Stomach (tissue), 9 donors: Measurements from ENCODE around the gene MTCL1. TPM values are rescaled to one million over a fixed set of nuclear protein-coding genes. Genes with fewer than 3 reads are reported as not detected.
A peak's percentile ranks its signal among the peaks of the same experiment; 100 is the strongest.

Experiments used
- DNase-seq, 2 donors: peaks; one replicate each; pipeline versions ENCODE4 v3.0.0 to v3.0.0-alpha.2; 2013 to 2019
- H3K27ac ChIP-seq, 5 donors: fragments of 200-600 bp in 4 of 5; sonication (generic) in 4 of 5; one replicate each; pipeline ENCODE4 v1.5.1; 2013 to 2019; ENCODE audit warnings: mild to moderate bottlenecking in 1 of 5, moderate library complexity in 1 of 5
- H3K27me3 ChIP-seq, 3 donors: fragments of 200-600 bp; sonication (generic); one replicate each; pipeline ENCODE4 v1.5.1; 2017 to 2019; ENCODE audit warnings: mixed run types in 1 of 3
- H3K36me3 ChIP-seq, 4 donors: fragments of 200-600 bp; sonication (generic); 1 replicate in 3 of 4; 2 replicates in 1 of 4; pipeline ENCODE4 v1.5.1; 2016 to 2019
- H3K4me1 ChIP-seq, 4 donors: fragments of 200-600 bp; sonication (generic); one replicate each; pipeline ENCODE4 v1.5.1; 2016 to 2019
- H3K4me3 ChIP-seq, 4 donors: fragments of 200-600 bp; sonication (generic) in 3 of 4; one replicate each; pipeline ENCODE4 v1.5.1; 2016 to 2019; ENCODE audit warnings: mild to moderate bottlenecking in 1 of 4
- H3K9me3 ChIP-seq, 4 donors: fragments of 200-600 bp; sonication (generic); one replicate each; pipeline ENCODE4 v1.5.1; 2016 to 2019
- CTCF ChIP-seq, 7 experiments: fragments of 450-650 bp in 4 of 7; fragments of 200-600 bp in 3 of 7; sonication (generic) in 3 of 7; IDR thresholded peaks; one replicate each; pipeline ENCODE4 v1.5.1; 2016 to 2019; ENCODE audit warnings: antibody characterized with exemption in 7 of 7, control low read depth in 2 of 7, mild to moderate bottlenecking in 1 of 7
- EP300 ChIP-seq: sonication (generic); formaldehyde crosslinking; IDR thresholded peaks from one replicate; pipeline ENCODE4 v1.6.1; 2017; ENCODE audit warnings: antibody characterized with exemption
- POLR2A ChIP-seq, 4 donors: fragments of 450-650 bp; IDR thresholded peaks; one replicate each; pipeline ENCODE4 v1.6.1; 2016; ENCODE audit warnings: antibody characterized with exemption in 4 of 4, control low read depth in 2 of 4, mild to moderate bottlenecking in 1 of 4, moderate library complexity in 1 of 4
- POLR2AphosphoS5 ChIP-seq, 3 donors: sonication (generic); formaldehyde crosslinking; IDR thresholded peaks; one replicate each; pipeline ENCODE4 v1.6.1; 2016; ENCODE audit warnings: antibody characterized with exemption in 3 of 3
- WGBS, 5 donors: extraction: QIAGEN DNeasy Blood & Tissue Kit in 3 of 5; methylation state at CpG; one replicate each; pipeline versions ENCODE4 v1.1.5 to v1.1.7; 2013 to 2018; 5-methylcytosine and 5-hydroxymethylcytosine counted together
- intact Hi-C: fragments of 100-400 bp; cut with DNase I; formaldehyde crosslinking; loops from one replicate; pipeline ENCODE4 v1.15.1; 2023; ENCODE audit warnings: low total_unique reads
- polyA plus RNA-seq, 3 donors: library from polyadenylated mRNA; stranded (reverse); fragments of 200-250 nt; gene quantifications; one replicate each; pipeline ENCODE4 v1.2.3, GENCODE V29; 2013
- total RNA-seq, 5 donors: library from RNA; depleted of rRNA; stranded (reverse); fragments of >200 nt; gene quantifications; one replicate each; pipeline versions ENCODE4 v1.1.0 to v1.2.3, GENCODE V29; 2014 to 2016
- donor health status: healthy with polysubstance abuse.
- donor health status: Bipolar disorder and iron deficiency.
- donor health status: healthy.

The MTCL1 gene
- total and polyA plus RNA-seq, 8 donors: 2.3 to 225 (median 20.5) TPM

GRCh38 chr18:8794156-8794933 lies 89.0 kb downstream of the MTCL1 start:
- 72 to 80% (median 75%) methylated on average over 12 of the region's 12 CpGs for WGBS, 5 donors
- no peaks in the 10 kb centered on the region for H3K9me3 ChIP-seq
- intact Hi-C loops: no loop called here
- H3K4me3 ChIP-seq: no peak overlapping the region
- H3K36me3 ChIP-seq: peaks cover 0 to 18% (median 0%) of the 10 kb centered on the region in 4 donors
- DNase-seq: peak in 1 of 2 donors; percentile 32
- peak overlapping the region; percentile 33 to 69 (median 54) for H3K27ac ChIP-seq
- no peaks in the 10 kb centered on the region for H3K27me3 ChIP-seq
- TF ChIP-seq POLR2AphosphoS5 (IDR thresholded peaks at IDR 0.05) (no peak), CTCF (IDR thresholded peaks at IDR 0.05) (no peak), EP300 (no peak), POLR2A (IDR thresholded peaks at IDR 0.05) (no peak)
- H3K4me1 ChIP-seq: peaks cover 9 to 65% (median 37%) of the 10 kb centered on the region in 4 donors

GRCh38 chr18:8794934-8795280 lies 89.6 kb downstream of the MTCL1 start:
- Histone ChIP-seq H3K27ac (peak overlapping the region in 3 of 5 donors; percentile 54 to 69 (median 61)), H3K9me3 (no peaks in the 10 kb centered on the region), H3K36me3 (peaks cover 0 to 18% (median 0%) of the 10 kb centered on the region in 4 donors), H3K27me3 (no peaks in the 10 kb centered on the region), H3K4me3 (no peak overlapping the region), H3K4me1 (peaks cover 9 to 71% (median 39%) of the 10 kb centered on the region in 4 donors)
- intact Hi-C loops: no loop called here
- TF ChIP-seq POLR2AphosphoS5 (IDR thresholded peaks at IDR 0.05) (no peak), POLR2A (IDR thresholded peaks at IDR 0.05) (no peak), EP300 (no peak), CTCF (IDR thresholded peaks at IDR 0.05) (no peak)
- WGBS, 5 donors: 33 to 57% (median 40%) methylated on average over 7 of the region's 7 CpGs
- no peak for DNase-seq

- 60 to 71% (median 68%) methylated on average over 10 of the region's 10 CpGs for WGBS, 5 donors
- intact Hi-C loops: no loop called here
Measured at GRCh38 chr18:8795586-8796325, 90.4 kb downstream of the MTCL1 start.

GRCh38 chr18:8797206-8797605 lies 91.8 kb downstream of the MTCL1 start:
- DNase-seq: peak; percentile 45 to 53
- Histone ChIP-seq H3K36me3 (peaks cover 0 to 18% (median 0%) of the 10 kb centered on the region in 4 donors), H3K4me3 (no peak overlapping the region), H3K4me1 (peaks cover 19 to 92% (median 52%) of the 10 kb centered on the region in 4 donors), H3K27me3 (no peaks in the 10 kb centered on the region), H3K27ac (peak overlapping the region; percentile 5 to 89 (median 59)), H3K9me3 (no peaks in the 10 kb centered on the region)
- intact Hi-C loops: no loop called here
- no peak for TF ChIP-seq POLR2A (IDR thresholded peaks at IDR 0.05)
- TF ChIP-seq POLR2AphosphoS5 (IDR thresholded peaks at IDR 0.05): peak in 2 of 3 donors; percentile 7 to 18
- WGBS, 5 donors: 14 to 36% (median 26%) methylated on average over 7 of the region's 7 CpGs

More at GRCh38 chr18:8795586-8796325, 90.4 kb downstream of the MTCL1 start:
- TF ChIP-seq EP300: no peak
- Histone ChIP-seq H3K36me3 (peaks cover 0 to 18% (median 0%) of the 10 kb centered on the region in 4 donors), H3K27me3 (no peaks in the 10 kb centered on the region), H3K4me3 (no peak overlapping the region), H3K27ac (peak overlapping the region in 2 of 5 donors; percentile 19 to 31), H3K4me1 (peaks cover 9 to 79% (median 41%) of the 10 kb centered on the region in 4 donors), H3K9me3 (no peaks in the 10 kb centered on the region)
- no peak for DNase-seq

- Histone ChIP-seq H3K27me3 (no peaks in the 10 kb centered on the region), H3K4me3 (no peak overlapping the region), H3K9me3 (no peaks in the 10 kb centered on the region), H3K27ac (peak overlapping the region in 3 of 5 donors; percentile 75 to 89 (median 82)), H3K4me1 (peaks cover 17 to 90% (median 47%) of the 10 kb centered on the region in 4 donors), H3K36me3 (peaks cover 0 to 18% (median 0%) of the 10 kb centered on the region in 4 donors)
- TF ChIP-seq CTCF (IDR thresholded peaks at IDR 0.05) (no peak), EP300 (no peak), POLR2A (IDR thresholded peaks at IDR 0.05) (no peak), POLR2AphosphoS5 (IDR thresholded peaks at IDR 0.05) (no peak)
- 51 to 74% (median 62%) methylated on average over 4 to 11 of the region's 11 CpGs for WGBS, 5 donors
- DNase-seq: peak; percentile 51 to 54
- intact Hi-C loops: no loop called here
Measured at GRCh38 chr18:8799001-8799400, 93.6 kb downstream of the MTCL1 start.
